Measurements from ENCODE around the gene FGF21. TPM values are rescaled to one million over a fixed set of nuclear protein-coding genes. Genes with fewer than 3 reads are reported as not detected.

Gene FGF21
- polyA plus RNA-seq, 1 of the 3 experiments (the other 2 are of a cell fraction) = not detected

DNA sequence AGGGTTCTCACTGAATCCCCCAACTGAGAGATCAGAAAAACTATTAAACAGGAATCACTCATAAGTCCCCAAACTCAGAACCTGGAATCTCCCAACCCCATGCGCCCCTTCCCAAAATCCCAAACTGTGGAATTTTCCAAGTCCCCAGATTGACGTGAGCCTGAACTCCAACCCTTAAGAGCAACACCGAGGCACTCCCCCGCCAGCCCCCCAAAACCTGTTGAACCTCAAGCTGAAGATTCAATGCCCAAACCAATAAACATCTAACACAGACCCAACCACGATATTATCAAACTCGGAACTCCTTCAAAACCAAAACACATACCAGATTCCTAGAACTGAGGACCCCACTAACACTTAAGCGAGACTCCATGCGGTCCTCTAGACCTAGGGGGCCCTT lies 9.2 kb upstream of the FGF21 start (continued):
- TF ChIP-seq, protein P1, sequence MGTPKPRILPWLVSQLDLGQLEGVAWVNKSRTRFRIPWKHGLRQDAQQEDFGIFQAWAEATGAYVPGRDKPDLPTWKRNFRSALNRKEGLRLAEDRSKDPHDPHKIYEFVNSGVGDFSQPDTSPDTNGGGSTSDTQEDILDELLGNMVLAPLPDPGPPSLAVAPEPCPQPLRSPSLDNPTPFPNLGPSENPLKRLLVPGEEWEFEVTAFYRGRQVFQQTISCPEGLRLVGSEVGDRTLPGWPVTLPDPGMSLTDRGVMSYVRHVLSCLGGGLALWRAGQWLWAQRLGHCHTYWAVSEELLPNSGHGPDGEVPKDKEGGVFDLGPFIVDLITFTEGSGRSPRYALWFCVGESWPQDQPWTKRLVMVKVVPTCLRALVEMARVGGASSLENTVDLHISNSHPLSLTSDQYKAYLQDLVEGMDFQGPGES (IDR thresholded peaks at IDR 0.05; ENCODE audit: low read depth, low read length) = no peak
- TF ChIP-seq FOSL2 (IDR thresholded peaks at IDR 0.05; ENCODE audit: borderline replicate concordance, low read depth) (no peak), EZH2phosphoT487 (IDR thresholded peaks at IDR 0.05; ENCODE audit: borderline replicate concordance, low read depth) (no peak)

DNA sequence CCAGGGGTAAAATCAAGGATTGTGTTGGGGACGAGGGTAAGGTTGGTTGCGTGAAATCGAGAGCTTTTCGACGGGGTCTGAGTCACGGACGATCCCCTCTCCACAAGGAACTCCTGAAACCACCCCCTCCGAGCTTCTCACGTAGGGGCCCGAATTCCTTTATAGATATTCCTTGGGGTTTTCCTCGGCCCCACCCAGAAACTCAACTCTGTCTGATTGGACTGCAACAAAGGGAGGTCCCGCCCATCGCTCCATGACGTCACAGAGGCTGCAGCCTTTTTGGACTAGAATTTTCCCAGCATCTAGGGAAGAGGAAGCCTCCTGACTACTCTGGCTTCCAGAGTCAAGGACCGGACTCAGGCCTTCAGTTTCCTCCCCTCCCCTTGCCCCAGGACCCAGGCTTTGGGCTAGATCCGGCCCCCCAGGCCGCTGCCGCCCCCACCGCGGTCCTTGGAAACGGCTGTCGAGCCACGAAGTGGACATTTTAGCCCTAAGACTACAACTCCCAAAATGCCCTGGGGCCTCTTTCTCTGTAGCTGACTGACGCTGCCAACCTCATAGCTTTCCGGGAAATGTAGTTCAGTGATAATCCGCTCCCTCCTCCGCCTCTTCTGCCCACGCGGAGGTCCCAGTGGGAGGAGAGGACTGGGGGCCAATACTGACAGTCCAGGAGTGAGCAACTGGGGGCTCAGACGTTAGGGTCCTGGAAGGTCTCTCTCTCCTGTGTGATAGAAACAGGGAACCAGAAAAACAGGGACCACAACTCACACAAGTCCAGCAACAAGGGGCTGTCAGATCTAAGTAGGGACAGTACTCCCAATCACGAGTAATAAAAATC lies 8.4 kb upstream of the FGF21 start, which contains the start of gene IZUMO1:
Gene IZUMO1 (minus strand): TSS at position 172 of the 838 bp plus-strand sequence. CDS start 1,050 bp downstream, outside the sequence.
- CTCF ChIA-PET = interaction anchor here (0.7 to 1.2 kb wide), 3 partner anchors 33 to 71 kb away, joined by 3 to 4 read pairs (median 3); no protein-coding TSS in a partner anchor
- peak within 1 kb of the TSS; percentile 59 for H3K4me2 ChIP-seq
- POLR2A ChIA-PET = interaction anchor here (0.6 to 0.8 kb wide), 2 partner anchors 30 to 102 kb away, joined by 3 read pairs; no protein-coding TSS in a partner anchor
- no peaks in the 10 kb centered on the region for H3F3A ChIP-seq (replicated peaks; ENCODE audit: insufficient read depth)
- no peaks in the 10 kb centered on the region for H4K20me1 ChIP-seq (ENCODE audit: insufficient read depth)
- H3K27me3 ChIP-seq (ENCODE audit: insufficient read depth) = no peaks in the 10 kb centered on the region
- H2AFZ ChIP-seq (ENCODE audit: low read depth) = peak within 1 kb of the TSS; percentile 80
- H3K4me1 ChIP-seq (ENCODE audit: control insufficient read depth in 1 of 2, insufficient read depth in 2 of 2, low read depth in 1 of 2, low read length in 1 of 2) = no peaks in the 10 kb centered on the region; a peak in 1 of 4 replicates
- H3K9ac ChIP-seq = peak within 1 kb of the TSS; percentile 48; the same call in 1 of the 2 replicates
- no peaks in the 10 kb centered on the region for H3K9me2 ChIP-seq
- 30% methylated on average over 29 of the region's 31 CpGs for WGBS (ENCODE audit: low lambda C conversion rate)
- TF ChIP-seq, protein P2, sequence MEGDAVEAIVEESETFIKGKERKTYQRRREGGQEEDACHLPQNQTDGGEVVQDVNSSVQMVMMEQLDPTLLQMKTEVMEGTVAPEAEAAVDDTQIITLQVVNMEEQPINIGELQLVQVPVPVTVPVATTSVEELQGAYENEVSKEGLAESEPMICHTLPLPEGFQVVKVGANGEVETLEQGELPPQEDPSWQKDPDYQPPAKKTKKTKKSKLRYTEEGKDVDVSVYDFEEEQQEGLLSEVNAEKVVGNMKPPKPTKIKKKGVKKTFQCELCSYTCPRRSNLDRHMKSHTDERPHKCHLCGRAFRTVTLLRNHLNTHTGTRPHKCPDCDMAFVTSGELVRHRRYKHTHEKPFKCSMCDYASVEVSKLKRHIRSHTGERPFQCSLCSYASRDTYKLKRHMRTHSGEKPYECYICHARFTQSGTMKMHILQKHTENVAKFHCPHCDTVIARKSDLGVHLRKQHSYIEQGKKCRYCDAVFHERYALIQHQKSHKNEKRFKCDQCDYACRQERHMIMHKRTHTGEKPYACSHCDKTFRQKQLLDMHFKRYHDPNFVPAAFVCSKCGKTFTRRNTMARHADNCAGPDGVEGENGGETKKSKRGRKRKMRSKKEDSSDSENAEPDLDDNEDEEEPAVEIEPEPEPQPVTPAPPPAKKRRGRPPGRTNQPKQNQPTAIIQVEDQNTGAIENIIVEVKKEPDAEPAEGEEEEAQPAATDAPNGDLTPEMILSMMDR (IDR thresholded peaks at IDR 0.05) = no peak
- TF ChIP-seq CHD2 (IDR thresholded peaks at IDR 0.05; ENCODE audit: low read length, partially characterized antibody) (peak; percentile 75), YY1 (IDR thresholded peaks at IDR 0.05; ENCODE audit: low read depth) (peak; percentile 38; the same call in 1 of the 2 replicates), MXI1 (IDR thresholded peaks at IDR 0.05; ENCODE audit: low read depth, low read length) (peak; percentile 26; the same call in 1 of the 2 replicates), RFX5 (IDR thresholded peaks at IDR 0.05; ENCODE audit: low read length) (peak; percentile 62; the same call in 1 of the 2 replicates)
- peak; percentile 89 for DNase-seq
- H3K79me2 ChIP-seq (ENCODE audit: insufficient read depth) = no peaks in the 10 kb centered on the region
- H3K9me3 ChIP-seq = no peaks in the 10 kb centered on the region
- peak within 1 kb of the TSS; percentile 60 to 61 for H3K4me3 ChIP-seq (ENCODE audit: low read depth in 2 of 2, low read length in 1 of 2)
- peak within 1 kb of the TSS; percentile 29 to 80; a peak in 3 of 4 replicates for H3K27ac ChIP-seq (ENCODE audit: low read depth in 2 of 2, low read length in 1 of 2)
- H3K36me3 ChIP-seq (replicated peaks in 1 of 2; ENCODE audit: control insufficient read depth in 1 of 2, insufficient read depth in 2 of 2, low read length in 1 of 2) = no peaks in the 10 kb centered on the region

Data from SK-N-SH (cell line).